Fibroblast of mammary gland (primary cell): Measurements from ENCODE around the gene ANTXRL.
"Not testable (repeated sequence)": the region's sequence is repeated elsewhere in the genome, so short reads cannot be mapped to it uniquely, and the experiment has no call there.

Experiments
- DNase-seq: peaks from one replicate; pipeline ENCODE4 v3.0.0-alpha.2; 2010; ENCODE audit warnings: low read depth
- H3K4me3 ChIP-seq: 2 replicates; pipeline ENCODE4 v1.5.1; 2011; ENCODE audit warnings: low read depth, mild to moderate bottlenecking, low read length, moderate library complexity; ENCODE audit not compliant: control insufficient read depth
- TF ChIP-seq, protein P1 (sequence below): conservative IDR thresholded peaks from 2 replicates; pipeline ENCODE4 v1.5.1; 2011; ENCODE audit warnings: low read depth, low read length, inconsistent platforms; ENCODE audit not compliant: control insufficient read depth, insufficient read depth

Gene ANTXRL

DNA sequence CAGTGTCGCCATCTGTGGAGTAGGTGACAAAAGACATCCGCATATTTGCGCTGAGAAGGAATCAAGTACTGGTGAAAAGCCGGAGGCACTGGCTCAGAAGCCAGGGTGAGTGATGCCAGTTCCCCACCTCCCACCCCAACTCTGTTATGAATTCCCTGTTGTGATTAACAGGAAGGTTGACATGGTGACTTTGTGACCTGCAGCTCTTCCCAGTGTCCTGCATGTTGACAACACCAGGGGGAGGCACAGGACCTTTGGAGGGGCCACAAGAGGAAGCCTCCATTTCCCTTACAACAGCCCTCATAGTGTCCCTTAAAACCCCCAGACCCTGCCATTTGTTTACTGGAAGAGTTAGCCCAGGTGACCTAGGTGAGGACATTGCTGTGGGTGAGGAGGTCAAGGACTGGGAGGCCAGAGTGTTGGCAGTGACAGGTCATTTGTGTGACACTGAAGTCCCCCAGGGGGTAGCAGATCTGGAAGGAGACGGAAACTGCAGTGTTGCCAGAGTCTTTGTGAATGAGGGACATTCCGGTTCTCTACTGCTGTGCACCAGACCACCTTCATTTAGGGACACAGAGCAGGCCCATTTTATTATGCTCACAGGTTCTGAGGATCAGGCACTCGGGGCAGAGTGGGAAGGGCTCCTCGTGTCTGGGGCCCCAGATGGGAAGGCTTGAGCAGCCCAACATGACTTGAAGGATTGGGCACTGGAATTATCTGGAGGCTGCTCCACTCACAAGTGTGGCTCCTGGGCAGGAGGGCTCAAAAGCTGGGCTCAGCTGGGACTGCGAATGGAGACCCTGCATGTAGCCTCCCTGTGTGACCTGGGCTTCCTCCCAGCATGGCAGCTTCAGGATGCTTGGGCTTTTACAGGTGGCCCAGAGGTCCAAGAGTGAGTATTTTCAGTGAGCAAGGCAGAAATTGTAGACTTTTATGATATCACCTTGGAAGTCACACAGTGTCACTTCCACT lies 13.0 kb upstream of the ANTXRL start:
- TF ChIP-seq, protein P1, sequence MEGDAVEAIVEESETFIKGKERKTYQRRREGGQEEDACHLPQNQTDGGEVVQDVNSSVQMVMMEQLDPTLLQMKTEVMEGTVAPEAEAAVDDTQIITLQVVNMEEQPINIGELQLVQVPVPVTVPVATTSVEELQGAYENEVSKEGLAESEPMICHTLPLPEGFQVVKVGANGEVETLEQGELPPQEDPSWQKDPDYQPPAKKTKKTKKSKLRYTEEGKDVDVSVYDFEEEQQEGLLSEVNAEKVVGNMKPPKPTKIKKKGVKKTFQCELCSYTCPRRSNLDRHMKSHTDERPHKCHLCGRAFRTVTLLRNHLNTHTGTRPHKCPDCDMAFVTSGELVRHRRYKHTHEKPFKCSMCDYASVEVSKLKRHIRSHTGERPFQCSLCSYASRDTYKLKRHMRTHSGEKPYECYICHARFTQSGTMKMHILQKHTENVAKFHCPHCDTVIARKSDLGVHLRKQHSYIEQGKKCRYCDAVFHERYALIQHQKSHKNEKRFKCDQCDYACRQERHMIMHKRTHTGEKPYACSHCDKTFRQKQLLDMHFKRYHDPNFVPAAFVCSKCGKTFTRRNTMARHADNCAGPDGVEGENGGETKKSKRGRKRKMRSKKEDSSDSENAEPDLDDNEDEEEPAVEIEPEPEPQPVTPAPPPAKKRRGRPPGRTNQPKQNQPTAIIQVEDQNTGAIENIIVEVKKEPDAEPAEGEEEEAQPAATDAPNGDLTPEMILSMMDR: no peak
- no peak for DNase-seq
- H3K4me3 ChIP-seq: no peak overlapping the region

DNA sequence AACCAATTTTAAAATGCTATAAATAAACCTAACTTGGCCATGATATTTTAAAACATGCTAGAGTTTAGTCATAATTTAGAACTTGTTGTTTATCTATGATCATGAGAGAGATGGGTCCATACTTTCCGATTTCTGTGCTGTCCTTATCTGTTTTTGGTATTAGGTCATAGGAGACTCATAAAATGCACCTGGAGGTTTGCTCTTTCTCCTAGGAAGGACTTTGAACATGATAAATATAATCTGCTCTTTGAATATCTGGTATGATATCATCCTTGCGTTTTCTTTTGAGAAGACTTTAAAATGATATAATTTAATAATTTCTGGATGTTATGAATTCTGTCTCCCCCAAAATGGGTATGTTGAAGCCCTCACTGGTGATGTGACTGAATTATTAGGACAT lies 9.0 kb upstream of the ANTXRL start:
- TF ChIP-seq, protein P1: no peak
- H3K4me3 ChIP-seq: no peak overlapping the region
- no peak for DNase-seq

DNA sequence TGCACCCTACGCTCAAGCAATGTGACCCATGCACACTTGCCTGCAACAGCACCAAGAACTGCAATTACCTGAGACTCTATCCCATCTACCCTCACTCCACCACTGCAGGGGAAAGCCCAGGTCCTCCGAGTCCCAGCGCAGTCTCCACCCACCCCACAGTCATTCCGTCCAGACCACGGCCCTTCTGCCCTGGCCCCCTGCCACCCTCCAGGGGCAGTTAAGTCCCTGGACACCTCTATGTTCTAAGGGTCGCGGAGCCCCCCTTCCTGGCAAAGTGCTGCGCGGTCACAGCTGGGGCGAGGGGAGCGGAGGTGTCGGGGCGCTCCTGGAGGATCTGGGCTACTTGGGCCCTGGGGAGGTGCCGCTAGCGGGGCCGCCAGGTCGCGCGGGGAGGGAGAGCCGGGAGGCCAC lies 4.4 kb upstream of the ANTXRL start:
- not testable (repeated sequence) for H3K4me3 ChIP-seq, DNase-seq

DNA sequence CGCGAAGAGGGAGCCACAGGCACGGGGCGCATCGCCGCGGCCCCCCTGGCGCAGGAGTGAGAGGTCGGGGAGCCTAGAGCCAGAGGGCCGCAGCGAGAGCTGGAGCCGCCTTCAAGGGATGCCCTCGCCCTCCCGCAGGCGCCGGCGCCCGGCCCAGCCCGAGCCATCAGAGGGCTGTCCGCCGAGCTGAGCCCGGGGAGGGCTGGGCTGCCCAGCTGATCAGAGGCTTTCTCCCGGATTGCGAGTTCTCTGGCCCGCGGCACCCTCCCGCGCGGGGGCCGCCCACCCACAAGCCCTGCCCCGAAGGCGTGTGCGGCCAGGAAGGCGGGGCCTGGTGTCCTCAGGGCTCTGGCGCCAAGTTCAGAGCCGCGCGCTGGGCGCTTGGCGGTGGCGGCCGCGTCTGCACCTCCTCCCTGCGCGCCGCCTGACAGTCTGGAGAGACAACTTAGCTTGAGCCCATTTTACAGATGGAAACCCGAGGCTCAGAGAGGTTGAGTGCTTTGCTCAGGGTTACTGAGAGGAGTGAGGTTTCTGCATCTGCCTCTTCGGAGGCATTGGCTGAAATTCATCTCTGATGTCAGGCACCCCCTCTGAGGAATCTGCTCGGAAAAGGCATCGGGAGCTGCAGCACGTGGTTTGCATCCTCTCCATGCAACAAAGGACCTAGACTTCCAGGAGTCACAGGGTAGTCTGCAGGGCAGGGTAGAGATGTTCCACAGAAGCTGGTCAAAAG lies 3.8 kb upstream of the ANTXRL start:
- TF ChIP-seq, protein P1: no peak
- DNase-seq: peak; percentile 40
- H3K4me3 ChIP-seq: no peak overlapping the region

DNA sequence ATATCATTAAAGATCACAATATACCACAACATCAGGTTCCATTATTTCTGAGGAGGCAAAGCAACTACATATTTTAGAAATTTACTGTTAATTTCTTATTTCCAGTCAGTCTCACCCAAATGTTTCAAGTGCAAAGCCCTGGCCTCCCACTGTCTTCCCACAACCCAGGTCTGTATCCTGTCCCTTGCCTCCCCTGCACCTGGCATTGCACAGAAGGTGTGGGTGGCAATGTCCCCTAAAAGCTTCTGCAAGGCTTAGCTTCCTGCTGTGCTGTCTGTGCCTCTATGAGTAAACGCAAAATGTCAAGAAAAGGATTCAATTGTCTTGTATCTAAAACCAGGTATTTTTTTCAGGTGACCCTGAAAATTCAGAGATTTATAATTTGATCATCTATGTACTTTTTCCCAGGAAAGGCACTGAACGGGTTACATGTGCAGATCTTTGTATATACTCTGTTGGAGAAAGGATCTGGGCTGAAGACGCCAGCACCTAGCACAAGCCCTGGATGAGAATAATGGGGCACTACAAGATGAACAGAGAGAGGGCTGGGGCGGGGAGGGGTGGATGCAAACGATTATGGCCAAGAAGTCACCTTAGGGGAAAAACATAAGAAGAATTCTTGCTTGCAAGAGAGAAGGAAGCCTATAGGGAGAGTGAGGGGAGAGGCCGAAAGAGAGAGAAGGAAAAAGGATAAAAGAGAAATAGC lies 3.1 kb upstream of the ANTXRL start:
- no peak overlapping the region for H3K4me3 ChIP-seq
- TF ChIP-seq, protein P1: no peak
- DNase-seq: no peak

DNA sequence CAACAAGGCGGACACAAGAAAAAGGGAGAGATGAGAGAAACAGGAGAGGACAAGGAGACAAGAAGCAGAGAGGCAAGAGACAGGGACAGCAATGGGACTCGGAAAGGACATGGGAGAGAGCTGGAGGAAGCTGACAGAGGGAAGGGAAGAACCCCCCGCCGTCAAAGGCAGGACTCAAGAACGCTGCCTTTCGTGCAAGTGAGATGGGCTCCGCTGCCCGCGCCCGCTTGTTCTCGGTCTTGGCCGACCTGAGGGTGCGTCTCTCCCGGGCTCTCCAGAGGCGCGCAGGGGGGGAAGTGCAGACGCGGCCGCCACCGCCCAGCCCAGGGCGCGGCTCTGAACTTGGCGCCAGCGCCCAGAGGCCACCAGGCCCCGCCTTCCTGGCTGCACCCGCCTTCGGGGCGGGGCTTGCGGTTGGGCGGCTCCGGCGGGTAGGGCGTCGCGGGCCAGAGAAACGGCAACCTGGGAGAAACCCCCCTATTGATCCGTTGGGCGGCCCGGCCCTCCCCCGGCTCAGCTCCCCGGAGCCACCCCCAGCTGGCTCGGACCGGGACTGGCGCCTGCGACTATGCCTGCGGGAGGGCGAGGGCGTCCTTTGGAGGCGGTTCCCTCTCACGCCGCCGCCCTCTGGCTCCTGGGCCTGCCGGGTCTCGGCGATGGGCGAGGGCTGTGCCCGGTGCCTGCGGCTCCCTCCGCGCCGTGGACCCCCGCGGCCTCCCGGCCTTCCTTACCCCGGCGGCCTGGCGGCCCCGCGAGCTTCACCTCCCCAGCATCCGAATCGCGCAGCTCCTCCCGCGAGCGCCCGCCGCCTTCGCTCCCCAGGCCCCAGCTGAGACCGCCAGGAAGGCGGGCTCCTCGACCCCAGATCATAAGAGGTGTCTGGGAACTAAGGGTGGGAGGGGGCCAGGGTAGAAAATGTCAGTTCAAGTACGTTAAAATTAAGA lies 2.2 kb upstream of the ANTXRL start:
- DNase-seq: peak; percentile 54
- peak overlapping the region; percentile 47 for H3K4me3 ChIP-seq
- TF ChIP-seq, protein P1: no peak
